H1 (cell line): ENCODE measurements around the gene APOL2.

Experiments
- BACH1 ChIP-seq: IDR thresholded peaks from 2 replicates; pipeline ENCODE4 v1.6.1; 2012; ENCODE audit warnings: low read length, improper control_type of control experiment
- CEBPB ChIP-seq: IDR thresholded peaks from 2 replicates; pipeline ENCODE4 v1.6.1; 2012; ENCODE audit warnings: low read depth, low read length
- EP300 ChIP-seq, 2 experiments: IDR thresholded peaks; 1 replicate in 1 of 2; 2 replicates in 1 of 2; pipeline ENCODE4 v1.6.1; 2011 to 2012; ENCODE audit warnings: low read depth in 2 of 2, low read length in 2 of 2, mild to moderate bottlenecking in 2 of 2, borderline replicate concordance in 1 of 2, inconsistent platforms in 1 of 2, moderate library complexity in 1 of 2
- POLR2A ChIP-seq, 2 experiments: IDR thresholded peaks; 1 replicate in 1 of 2; 2 replicates in 1 of 2; pipeline ENCODE4 v1.6.1; 2011; ENCODE audit warnings: low read depth in 2 of 2, low read length in 2 of 2, mild to moderate bottlenecking in 2 of 2; ENCODE audit errors: control extremely low read depth in 1 of 2
- TF ChIP-seq, protein P1 (sequence below), 3 experiments: IDR thresholded peaks; 1 replicate in 2 of 3; 2 replicates in 1 of 3; pipeline versions ENCODE4 v1.5.1 to v1.6.1; 2011; ENCODE audit warnings: low read length in 3 of 3, mild to moderate bottlenecking in 3 of 3, inconsistent platforms in 2 of 3, low read depth in 1 of 3, moderate library complexity in 1 of 3; ENCODE audit not compliant: insufficient read depth in 1 of 3; ENCODE audit errors: control extremely low read depth in 1 of 3
- TF ChIP-seq, protein P2 (sequence below): IDR thresholded peaks from 2 replicates; pipeline ENCODE4 v1.6.1; 2012; ENCODE audit warnings: inconsistent platforms

- no peak for TF ChIP-seq CEBPB
- TF ChIP-seq POLR2A (IDR thresholded peaks at IDR 0.05; ENCODE audit: control extremely low read depth in 1 of 2, low read depth in 2 of 2, low read length in 2 of 2): no peak
- TF ChIP-seq, protein P1, sequence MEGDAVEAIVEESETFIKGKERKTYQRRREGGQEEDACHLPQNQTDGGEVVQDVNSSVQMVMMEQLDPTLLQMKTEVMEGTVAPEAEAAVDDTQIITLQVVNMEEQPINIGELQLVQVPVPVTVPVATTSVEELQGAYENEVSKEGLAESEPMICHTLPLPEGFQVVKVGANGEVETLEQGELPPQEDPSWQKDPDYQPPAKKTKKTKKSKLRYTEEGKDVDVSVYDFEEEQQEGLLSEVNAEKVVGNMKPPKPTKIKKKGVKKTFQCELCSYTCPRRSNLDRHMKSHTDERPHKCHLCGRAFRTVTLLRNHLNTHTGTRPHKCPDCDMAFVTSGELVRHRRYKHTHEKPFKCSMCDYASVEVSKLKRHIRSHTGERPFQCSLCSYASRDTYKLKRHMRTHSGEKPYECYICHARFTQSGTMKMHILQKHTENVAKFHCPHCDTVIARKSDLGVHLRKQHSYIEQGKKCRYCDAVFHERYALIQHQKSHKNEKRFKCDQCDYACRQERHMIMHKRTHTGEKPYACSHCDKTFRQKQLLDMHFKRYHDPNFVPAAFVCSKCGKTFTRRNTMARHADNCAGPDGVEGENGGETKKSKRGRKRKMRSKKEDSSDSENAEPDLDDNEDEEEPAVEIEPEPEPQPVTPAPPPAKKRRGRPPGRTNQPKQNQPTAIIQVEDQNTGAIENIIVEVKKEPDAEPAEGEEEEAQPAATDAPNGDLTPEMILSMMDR (IDR thresholded peaks at IDR 0.05; ENCODE audit: control extremely low read depth in 1 of 3, insufficient read depth in 1 of 3, low read depth in 1 of 3, low read length in 3 of 3): no peak
- no peak for TF ChIP-seq BACH1
- TF ChIP-seq, protein P2, sequence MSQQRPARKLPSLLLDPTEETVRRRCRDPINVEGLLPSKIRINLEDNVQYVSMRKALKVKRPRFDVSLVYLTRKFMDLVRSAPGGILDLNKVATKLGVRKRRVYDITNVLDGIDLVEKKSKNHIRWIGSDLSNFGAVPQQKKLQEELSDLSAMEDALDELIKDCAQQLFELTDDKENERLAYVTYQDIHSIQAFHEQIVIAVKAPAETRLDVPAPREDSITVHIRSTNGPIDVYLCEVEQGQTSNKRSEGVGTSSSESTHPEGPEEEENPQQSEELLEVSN: no peak
- no peak for TF ChIP-seq EP300 (IDR thresholded peaks at IDR 0.05; ENCODE audit: borderline replicate concordance in 1 of 2, low read depth in 2 of 2, low read length in 2 of 2)
Observed at GRCh38 chr22:36193171-36193570, 46.2 kb downstream of the APOL2 start.
